Stimulated activated CD8-positive, alpha-beta memory T cell treated with anti-CD3 and anti-CD28 coated beads, Interleukin-4, amount 100 ng/mL, for 48 hours (primary cell): Measurements from ENCODE around the gene TACC2.
"Not testable (repeated sequence)": the region's sequence is repeated elsewhere in the genome, so short reads cannot be mapped to it uniquely, and the experiment has no call there.

Experiments
- DNase-seq: peaks from one replicate; pipeline ENCODE4 v3.0.0-alpha.2; 2020

The TACC2 gene

DNA sequence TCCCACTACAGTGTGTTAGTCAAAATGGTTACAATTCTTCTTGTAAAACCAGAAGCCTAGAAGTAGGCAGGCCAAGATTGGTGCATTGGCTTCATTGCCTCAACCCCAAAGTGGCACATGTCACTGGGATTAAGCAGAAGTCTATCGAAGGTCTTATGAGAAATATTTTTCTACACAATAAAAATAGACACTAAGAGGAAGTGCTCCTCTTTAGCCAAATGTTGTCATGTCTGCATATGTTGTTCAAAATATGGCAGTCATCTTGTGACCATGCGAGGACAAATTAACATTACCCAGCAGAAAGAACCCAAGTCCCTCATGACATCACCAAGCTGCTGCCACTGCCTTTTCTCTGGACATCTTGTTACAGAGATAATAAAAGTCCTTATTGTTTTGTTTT, 7.6 kb upstream of the TACC2 start:
- DNase-seq: no peak

DNA sequence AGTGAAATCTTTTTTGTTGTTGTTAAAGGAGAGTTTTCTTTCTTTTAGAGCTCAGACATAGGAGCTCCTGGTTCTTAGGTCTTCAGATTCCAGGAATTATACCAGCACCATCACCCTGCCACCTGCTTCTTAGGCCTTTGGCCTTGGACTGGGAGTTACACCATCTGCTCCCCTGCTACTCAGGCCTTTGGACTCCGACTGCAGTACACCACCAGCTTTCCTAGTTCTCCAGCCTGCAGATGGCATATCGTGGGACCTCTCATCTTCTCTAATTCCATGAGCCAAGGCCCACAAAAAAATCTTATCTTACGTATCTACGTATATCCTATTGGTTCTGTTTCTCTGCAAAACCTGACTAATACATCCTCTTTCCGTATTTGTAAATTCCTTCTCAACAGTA, 5.1 kb upstream of the TACC2 start:
- DNase-seq: no peak

DNA sequence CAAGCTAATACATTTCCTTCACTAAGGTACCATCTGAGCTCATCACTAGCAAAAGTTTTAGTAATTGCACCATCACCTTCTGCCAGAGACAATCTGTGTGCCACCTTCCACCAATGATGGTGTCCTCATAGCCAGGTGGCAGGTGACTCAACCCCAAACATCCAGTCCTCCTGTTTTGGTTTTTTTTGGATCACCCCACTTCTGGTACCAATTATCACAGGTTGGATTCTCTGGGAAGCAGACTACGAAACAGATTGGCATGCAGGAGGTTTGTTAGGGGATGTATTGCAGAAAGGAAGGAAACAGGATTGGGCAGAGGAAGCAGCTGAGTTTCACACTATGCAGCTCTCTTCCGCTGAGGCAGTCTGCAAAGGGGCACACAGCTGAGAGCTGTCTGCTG, 4.5 kb upstream of the TACC2 start:
- no peak for DNase-seq

DNA sequence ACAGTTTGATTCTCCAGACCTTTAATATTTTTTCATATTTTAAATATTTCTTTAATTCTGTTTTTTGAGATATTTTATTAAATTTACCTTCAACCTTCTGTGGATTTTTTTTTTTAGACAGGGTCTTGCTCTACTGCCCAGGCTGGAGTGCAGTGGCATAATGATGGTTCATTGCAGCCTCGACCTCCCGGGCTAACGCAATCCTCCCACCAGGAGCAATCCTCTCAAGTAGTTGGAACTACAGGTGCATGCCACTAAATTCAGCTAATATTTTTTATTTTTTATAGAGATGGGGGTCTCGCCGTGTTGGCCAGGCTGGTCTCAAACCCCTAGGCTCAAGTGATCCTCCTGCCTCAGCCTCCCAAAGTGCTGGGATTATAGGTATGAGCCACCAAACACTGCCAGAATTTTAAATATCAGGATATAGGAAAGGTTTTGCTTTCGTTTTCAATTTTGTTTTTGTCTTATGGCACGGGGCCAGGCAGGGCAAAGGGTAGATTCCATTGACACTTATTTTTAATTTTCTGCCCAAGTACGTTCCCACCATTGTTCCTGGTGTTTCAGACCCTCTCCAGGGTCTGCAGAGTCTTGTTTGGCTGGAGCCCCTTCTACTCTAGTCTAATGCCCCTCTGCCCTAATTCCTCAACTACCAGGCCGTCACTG, 1.2 kb downstream of the TACC2 start:
- no peak for DNase-seq

DNA sequence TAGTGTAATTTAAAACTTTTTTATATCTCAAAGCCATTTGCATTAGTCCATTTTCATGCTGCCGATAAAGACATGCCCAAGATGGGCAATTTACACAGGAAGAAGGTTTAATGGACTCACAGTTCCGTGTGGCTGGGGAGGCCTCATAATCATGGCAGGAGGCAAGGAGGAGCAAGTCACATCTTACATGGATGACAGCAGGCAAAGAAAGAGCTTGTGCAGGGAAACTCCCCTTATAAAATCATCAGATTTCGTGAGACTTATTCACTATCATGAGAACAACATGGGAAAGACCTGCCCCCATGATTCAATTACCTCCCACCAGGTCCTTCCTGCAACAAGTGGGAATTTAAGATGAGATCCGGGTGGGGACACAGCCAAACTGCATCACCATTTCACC, 2.8 kb downstream of the TACC2 start:
- not testable (repeated sequence) for DNase-seq

DNA sequence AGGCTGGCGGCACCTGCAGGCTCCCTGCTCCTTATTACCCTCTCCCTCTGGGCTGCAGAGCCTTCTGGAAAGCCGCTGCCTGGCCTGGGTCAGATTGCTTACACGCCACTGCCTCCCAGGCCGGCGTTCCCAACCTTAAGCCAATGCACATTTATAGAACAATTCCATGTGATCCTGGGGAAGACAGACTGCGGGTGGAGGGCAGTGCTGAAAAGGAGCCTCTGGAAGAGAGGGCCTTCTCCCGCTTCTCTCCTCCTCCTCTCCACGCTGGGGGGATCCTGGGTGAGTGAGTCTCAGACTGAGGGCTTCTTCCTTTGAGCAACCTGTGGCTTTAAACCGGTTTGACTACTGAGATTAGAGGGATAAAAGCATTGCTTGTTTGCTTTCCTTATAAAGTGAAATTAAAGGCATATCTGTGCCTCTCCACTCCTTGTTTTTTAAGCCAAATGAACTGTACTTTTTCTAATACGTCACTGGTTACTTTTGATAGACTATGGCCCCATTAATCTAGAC, 5.5 kb downstream of the TACC2 start:
- DNase-seq: no peak

DNA sequence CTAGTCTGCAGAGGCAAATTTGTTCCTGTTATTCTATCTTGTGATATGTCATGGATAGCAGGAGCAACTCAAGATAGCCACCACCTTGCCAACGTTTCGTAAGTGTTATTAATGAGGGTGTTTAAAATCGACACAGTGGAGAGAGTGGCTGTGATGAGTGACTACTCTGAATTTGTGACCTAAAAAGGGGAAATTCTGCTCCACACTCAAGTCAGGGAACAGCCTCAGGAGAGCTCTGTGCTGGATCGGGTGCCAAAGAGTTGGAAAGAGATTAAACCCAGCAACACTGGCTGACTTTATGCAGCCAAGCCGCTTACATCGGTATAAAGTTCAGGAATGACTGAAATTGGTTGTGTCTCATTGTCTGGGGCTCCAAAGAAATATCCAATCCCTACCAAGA, 9.5 kb downstream of the TACC2 start:
- no peak for DNase-seq

DNA sequence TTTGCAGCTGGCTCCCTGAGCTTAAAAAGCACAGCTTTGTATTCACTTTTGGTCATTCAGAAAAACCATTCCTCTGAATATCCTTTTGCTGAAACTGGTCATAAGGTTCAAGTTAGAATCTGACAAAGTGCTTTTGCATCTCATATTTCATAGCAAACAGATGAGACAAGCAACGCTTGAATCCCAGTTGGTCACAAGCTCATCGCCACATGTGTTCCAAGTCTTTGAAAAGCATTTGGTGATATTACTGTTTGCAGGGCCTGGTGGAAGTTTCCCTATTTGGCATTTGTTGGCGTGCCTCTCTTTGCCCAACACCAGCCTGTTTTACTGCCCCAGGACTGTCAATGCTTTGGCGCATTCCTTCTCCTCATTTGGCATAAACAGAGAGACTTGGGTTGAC, 10.3 kb downstream of the TACC2 start:
- no peak for DNase-seq

DNA sequence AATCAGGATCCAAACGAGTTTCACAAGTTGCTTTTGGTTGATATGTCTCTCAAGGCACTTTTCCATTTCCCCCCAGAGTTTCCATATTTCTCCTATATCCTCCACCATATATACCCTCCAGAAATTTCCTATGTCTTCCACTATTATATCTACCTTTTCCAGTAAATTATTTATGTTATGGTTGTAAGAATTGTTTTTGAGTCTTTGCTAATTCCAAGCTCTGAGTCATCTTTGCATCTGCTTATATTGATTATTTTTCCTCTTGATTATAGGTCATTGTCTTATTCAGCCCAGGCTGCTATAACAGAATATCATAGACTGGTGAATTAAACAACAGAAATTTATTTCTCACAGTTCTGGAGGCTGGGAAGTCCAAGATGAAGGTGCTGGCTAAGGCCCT, 12.7 kb downstream of the TACC2 start:
- no peak for DNase-seq

DNA sequence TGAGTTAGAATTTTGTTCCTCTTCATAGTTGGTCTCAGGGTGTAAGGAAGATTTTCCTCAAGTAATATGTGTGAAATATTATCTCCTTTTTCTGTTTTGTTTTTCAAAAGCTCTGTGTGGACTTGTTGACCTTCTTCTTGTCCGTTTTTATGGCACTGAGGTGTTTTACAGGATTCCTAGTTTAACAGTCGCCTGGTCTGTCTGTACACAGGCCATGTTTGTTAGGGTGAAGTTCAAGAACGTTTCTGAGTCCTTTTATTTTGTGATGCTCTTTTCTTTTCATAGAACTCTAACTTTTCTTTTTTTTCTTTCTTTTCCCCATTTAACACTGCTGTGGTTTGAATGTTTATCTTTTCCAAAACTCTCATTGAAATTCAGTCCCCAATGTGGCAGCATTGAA, 18.5 kb downstream of the TACC2 start:
- no peak for DNase-seq

DNA sequence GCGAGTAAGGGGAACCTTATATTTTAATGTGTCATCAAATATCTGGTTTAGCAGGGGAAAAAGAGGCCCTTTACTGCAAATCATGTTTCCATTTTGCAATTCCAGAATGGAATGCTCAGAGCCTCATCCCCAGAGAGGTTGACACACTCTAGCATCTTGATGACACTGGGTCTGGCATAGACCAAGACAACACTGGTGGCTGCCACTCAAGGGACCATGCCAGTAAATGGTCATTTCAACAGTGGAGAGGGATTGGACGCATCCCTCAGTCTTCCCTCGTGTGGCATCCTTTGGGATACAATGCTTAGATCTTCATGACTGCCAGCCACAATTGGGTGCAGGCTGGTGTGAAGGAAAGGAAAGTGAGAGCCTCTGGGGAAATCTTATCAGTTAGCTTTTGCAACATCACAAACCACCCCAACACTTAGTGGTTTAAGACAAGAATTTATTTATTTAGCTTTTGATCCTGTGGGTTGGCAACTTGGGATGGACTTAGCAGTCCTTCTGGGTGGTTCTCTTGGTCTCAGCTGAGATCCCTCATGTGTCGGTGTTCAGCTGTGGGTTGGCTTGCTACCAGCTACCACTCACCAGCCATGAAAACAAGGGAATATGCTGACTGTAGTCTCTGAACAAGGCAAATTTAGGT, 21.6 kb downstream of the TACC2 start:
- no peak for DNase-seq

DNA sequence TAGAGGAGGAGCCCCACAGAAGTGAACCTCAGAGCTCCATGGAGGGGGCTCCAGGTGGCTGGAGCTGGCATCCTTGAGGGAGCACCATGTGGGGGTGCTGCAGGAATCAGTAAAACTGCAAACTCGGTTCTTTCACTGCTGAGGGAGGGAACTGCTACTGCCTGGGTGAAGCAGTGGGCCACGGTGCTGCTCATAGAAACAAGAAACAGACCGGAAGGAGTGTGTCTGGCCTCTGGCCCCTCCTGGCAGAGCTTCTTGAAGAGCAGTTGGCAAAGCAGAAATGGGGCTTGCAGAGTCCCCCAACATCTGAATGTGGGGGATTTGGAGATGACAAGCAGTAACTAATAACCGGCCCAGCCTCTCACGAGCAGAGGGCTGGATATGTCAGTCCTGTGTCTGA, 23.8 kb downstream of the TACC2 start:
- DNase-seq: no peak

DNA sequence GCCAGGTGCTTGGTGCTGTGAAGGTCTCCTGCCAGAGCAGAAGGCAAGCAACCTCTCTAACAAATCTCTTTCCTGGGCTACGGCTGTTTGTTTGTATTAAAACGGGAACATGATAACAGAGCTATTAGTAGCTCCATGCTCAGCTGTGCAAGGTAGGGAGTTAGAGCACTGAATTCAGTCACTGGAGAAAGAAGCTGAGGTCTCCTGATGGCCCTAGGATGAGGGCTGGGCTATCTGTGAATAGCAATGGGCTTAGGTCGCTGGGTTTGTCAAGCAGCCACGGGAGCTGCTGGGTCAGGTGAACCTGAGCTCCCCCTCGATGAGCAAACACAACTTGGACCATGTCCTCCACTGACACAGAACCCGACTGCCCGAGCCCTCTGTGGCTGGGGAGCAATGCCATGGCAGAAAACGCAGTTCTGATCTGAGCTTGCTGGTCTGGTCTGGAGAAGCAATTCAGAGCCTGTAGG, 24.4 kb downstream of the TACC2 start:
- DNase-seq: no peak

DNA sequence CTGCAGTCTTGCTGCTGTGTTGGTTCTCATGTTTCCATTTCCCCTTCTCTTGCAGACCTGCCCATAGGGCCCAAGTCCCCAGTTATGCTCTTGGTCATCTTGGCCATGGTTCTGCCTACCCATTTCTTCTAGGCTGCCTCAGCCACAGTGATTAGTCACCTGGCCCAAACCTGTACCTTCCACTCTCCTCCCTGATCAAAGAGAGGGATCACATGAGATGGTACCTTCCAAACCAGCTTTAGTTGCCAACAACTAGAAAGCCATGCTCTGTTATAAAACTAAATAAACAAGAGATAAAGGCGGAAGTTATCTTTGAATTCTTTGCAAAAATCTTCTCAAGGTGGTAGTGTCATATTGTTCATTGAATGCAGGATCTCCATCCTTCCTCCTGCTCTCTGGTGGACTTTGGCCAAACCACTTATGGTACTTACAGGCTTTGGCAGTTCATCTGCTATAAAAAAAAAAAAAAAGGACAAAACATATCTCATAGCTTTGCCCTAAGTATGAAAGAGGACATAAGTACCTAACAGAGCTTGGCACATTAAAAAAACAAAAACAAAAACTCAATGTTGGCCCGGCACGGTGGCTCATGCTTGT, 25.8 kb downstream of the TACC2 start:
- no peak for DNase-seq

DNA sequence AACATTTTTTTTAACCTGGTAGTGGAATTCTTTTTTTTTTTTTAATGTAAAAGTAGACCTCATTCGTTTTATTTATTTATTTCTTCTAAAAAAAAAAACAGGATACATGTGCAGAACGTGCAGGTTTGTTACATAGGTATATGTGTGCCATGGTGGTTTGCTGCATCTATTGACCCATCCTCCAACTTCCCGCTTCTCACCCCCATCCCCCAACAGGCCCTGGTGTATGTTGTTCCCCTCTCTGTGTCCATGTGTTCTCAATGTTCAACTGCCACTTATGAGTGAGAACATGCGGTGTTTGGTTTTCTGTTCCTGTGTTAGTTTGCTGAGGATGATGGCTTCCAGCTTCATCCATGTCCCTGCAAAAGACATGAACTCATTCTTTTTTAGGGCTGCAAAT, 29.0 kb downstream of the TACC2 start:
- not testable (repeated sequence) for DNase-seq

DNA sequence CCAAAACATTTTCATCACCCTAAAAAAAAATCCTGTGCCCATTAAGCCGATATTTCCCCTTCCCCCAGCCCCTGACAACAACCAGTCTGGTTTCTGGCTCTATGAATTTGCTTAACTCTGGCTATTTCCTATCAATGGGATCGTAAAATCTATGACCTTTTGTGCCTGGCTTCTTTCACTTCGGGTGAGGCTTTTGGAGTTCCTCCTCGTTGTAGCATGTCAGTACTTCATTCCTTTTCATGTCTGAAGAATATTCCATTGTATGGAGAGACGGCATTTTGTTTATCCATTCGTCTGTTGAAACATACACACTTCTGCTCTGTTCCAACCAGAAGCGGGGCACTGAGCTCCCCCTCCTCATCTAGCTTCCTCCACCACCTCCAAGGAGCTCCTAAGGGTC, 29.5 kb downstream of the TACC2 start:
- DNase-seq: no peak

DNA sequence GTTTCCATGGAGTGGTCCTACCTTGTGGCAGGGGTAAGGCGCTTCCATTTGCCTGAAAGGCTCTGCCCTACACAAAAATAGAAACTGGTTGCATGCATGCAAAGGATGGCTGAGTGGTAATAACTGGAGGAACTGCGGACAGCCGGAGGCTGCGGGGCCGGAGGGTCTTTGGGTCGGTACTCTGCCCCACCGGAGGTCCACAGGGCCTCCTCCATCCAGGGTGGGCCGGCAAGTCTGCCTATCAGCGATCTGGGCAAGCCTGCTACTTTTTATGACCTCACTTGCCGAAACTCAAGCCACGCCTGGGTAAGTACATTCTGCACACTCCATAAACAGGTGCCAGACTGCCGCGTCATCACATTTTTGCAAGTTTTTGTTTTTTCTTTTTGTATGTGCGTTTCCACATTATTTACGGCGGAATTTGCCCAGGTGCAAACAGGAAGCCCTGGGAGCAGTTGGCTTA, 30.0 kb downstream of the TACC2 start:
- DNase-seq: no peak

DNA sequence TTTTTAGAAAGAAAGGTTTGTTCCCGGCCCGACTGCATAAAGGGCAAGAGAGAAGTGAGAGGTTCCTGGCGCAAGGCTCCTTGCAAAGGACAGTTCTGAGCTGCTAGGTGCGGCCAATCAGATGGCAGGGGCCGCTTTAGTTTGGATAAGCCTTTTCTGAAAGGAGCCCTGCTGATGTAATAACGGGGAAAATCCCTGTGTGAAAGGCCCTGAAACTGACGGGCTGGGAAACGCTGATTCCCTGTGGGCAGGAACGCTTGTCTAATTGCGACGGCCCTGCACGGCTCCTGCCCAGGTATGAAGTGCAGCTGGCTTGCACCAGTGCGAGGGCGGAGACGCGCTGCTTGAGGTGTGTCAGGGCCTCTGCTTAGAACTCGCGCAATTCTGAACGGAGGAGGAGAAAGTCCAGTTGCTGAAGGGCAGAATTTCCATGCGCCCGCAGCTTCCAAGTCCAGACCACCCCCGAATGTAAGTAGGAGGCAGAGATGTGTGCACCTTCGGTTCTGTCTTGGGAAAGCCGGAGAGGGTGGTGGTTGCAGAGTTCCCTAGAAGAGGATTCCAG, 30.5 kb downstream of the TACC2 start:
- no peak for DNase-seq

DNA sequence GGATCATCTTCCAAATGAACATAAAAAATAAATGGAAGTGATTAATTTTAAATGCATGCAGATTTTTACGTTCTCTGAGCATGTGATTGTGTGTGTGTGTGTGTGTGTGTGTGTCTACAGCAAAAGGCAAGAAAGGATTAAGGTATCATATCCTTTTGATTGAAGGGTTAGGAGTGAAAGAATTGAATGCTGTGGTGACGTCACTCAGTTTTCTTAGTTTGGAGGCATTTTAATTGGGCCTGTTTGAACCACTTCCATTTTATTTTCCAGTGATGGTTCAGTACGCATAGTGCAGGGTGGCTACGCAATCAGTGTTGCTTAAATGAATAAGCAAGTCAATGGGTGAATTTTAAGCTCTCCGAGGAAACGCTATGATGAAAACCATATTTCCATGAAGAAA, 31.3 kb downstream of the TACC2 start:
- no peak for DNase-seq

DNA sequence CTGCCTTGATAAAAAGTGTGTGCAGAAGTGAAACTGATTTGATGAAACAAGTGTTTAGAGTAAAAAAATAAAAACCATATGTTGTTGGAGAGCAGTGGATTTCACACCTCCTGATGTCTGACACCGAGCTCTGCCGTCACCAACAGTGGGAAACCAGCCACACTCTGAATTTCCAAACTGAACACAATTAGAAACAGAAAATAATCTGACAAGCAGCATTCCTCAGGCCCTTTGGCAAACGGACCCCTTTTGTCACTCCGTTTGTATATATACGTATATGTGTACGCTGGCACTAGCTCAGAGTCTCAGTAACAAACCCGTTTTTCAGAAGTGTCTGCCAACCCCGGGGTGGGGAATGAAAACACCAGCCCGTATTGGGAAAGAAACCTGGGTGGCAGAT, 32.4 kb downstream of the TACC2 start:
- no peak for DNase-seq

DNA sequence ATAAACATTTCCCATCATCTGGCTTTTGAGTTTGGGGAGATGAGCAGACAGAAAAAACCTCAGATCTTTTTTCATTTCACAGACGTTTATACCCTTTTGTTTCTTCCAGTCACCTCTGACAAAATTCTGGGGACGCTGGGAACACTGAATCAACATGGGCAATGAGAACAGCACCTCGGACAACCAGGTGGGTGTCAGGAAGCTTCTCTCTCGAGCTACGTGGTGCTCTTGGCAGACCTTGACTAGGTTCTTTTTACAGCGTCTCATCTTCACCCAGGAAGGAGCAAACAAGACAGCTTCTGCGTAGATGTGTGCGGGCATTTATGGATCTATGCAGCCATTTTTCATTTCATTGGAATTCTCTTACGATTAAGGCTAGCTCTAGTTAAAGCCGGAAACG, 32.9 kb downstream of the TACC2 start:
- no peak for DNase-seq

DNA sequence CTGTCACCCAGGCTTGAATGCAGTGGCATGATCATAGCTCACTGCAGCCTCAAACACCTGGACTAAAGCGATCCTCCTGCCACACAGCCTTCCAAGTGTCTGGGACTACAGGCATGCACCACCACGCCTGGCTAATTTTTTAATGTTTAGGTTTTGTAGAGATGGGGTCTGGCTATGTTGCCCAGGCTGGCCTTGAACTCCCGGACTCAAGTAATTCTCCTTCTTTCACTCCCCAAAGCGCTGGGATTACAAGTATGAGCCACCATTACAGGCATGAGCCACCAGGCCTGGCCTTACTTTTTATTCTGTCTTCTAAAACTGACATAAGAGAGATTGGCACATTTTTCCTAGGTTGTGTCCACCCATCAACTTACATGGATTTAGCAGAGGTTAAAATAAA, 33.3 kb downstream of the TACC2 start:
- DNase-seq: no peak

DNA sequence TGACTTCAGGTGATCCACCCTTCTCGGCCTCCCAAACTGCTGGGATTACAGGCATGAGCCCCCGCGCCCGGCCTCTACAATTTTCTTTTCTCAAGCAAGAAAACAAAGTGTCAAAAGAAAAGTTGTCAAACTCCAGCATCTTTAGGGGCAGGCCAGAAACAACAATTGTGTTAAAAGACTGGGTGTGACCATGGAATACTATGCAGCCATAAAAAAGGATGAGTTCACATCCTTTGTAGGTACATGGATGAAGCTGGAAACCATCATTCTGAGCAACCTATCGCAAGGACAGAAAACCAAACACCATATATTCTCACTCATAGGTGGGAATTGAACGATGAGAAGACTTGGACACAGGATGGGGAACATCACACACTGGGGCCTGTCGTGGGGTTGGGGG, 34.3 kb downstream of the TACC2 start:
- not testable (repeated sequence) for DNase-seq
